Ishikawa (cell line): Measurements from ENCODE around the gene STAT4.

Source experiments
- CEBPB ChIP-seq: IDR thresholded peaks from 2 replicates; pipeline ENCODE4 v1.6.1; 2012
- CREB1 ChIP-seq: IDR thresholded peaks from 2 replicates; pipeline ENCODE4 v1.6.1; 2012; ENCODE audit warnings: low read depth
- EGR1 ChIP-seq: IDR thresholded peaks from 2 replicates; pipeline ENCODE4 v1.6.1; 2012
- FOXM1 ChIP-seq: IDR thresholded peaks from 2 replicates; pipeline ENCODE4 v1.6.1; 2012; ENCODE audit warnings: low read depth, borderline replicate concordance
- MAX ChIP-seq: IDR thresholded peaks from 2 replicates; pipeline ENCODE4 v1.6.1; 2012
- TAF1 ChIP-seq: IDR thresholded peaks from 2 replicates; pipeline ENCODE4 v1.6.1; 2012; ENCODE audit warnings: low read depth, mild to moderate bottlenecking
- YY1 ChIP-seq: IDR thresholded peaks from 2 replicates; pipeline ENCODE4 v1.6.1; 2012; ENCODE audit warnings: low read depth
- TF ChIP-seq, protein P1 (sequence below): IDR thresholded peaks from 2 replicates; pipeline ENCODE4 v1.6.1; 2012

GRCh38 chr2:191064590-191064989, 86.2 kb downstream of the STAT4 start:
- no peak for TF ChIP-seq MAX
- TF ChIP-seq CREB1: no peak
- no peak for TF ChIP-seq YY1
- no peak for TF ChIP-seq TAF1
- no peak for TF ChIP-seq FOXM1
- TF ChIP-seq EGR1: no peak
- TF ChIP-seq, protein P1, sequence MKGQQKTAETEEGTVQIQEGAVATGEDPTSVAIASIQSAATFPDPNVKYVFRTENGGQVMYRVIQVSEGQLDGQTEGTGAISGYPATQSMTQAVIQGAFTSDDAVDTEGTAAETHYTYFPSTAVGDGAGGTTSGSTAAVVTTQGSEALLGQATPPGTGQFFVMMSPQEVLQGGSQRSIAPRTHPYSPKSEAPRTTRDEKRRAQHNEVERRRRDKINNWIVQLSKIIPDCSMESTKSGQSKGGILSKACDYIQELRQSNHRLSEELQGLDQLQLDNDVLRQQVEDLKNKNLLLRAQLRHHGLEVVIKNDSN: no peak
- TF ChIP-seq CEBPB: no peak
